ENCODE measurements around the gene CCDC169. TPM values are rescaled to one million over a fixed set of nuclear protein-coding genes. Genes with fewer than 3 reads are reported as not detected.

CCDC169 gene
- total RNA-seq, 1 experiment from 2014 or later = 36.8 TPM

GRCh38 chr13:36231236-36231635 lies 66.4 kb downstream of the CCDC169 start:
- ChIA-PET POLR2A (no interaction called here), CTCF (no interaction called here)
- no peak for DNase-seq (ENCODE audit: low spot score)
- H3K27ac Mint-ChIP-seq = no peak overlapping the region
- TF ChIP-seq RORB (CRISPR knock-in tag; IDR thresholded peaks at IDR 0.05) (no peak), ZNF416 (CRISPR knock-in tag; IDR thresholded peaks at IDR 0.05) (no peak), MYBL2 (CRISPR knock-in tag; IDR thresholded peaks at IDR 0.05) (no peak), RELA (CRISPR knock-in tag; IDR thresholded peaks at IDR 0.05; ENCODE audit: borderline replicate concordance) (no peak), NFYB (CRISPR knock-in tag; conservative IDR thresholded peaks at IDR 0.05; ENCODE audit: low read depth) (no peak), ATF1 (CRISPR knock-in tag; IDR thresholded peaks at IDR 0.05) (no peak), E2F5 (CRISPR knock-in tag; IDR thresholded peaks at IDR 0.05) (no peak), E2F4 (CRISPR knock-in tag; IDR thresholded peaks at IDR 0.05; ENCODE audit: borderline replicate concordance, low read depth) (no peak), ATF3 (CRISPR knock-in tag; conservative IDR thresholded peaks at IDR 0.05) (no peak), JUN (CRISPR knock-in tag; IDR thresholded peaks at IDR 0.05) (no peak), ZNF219 (CRISPR knock-in tag; IDR thresholded peaks at IDR 0.05; ENCODE audit: borderline replicate concordance) (no peak), GABPB1 (CRISPR knock-in tag; IDR thresholded peaks at IDR 0.05) (no peak), CTCF (IDR thresholded peaks at IDR 0.05) (no peak), PRDM15 (CRISPR knock-in tag; IDR thresholded peaks at IDR 0.05) (no peak), KAT7 (CRISPR knock-in tag; IDR thresholded peaks at IDR 0.05; ENCODE audit: borderline replicate concordance) (no peak), ZNF281 (CRISPR knock-in tag; IDR thresholded peaks at IDR 0.05) (no peak)
- H3K27me3 Mint-ChIP-seq (ENCODE audit: low read depth) = no peaks in the 10 kb centered on the region
- peaks cover 6% of the 10 kb centered on the region; the same call in 1 of the 2 replicates for H3K4me1 Mint-ChIP-seq
- H3K9me3 Mint-ChIP-seq = peaks cover 25% of the 10 kb centered on the region
- H3K36me3 Mint-ChIP-seq = peaks cover 41% of the 10 kb centered on the region
- H3K4me3 Mint-ChIP-seq = no peak overlapping the region
- no peak for ATAC-seq

All from WTC11 (cell line).